ENCODE measurements around the gene IPO5. TPM values are rescaled to one million over a fixed set of nuclear protein-coding genes. Genes with fewer than 3 reads are reported as not detected.

The IPO5 gene
- total RNA-seq (2022; extraction: Qiagen RNA extraction), result 69.0 to 109 TPM (median 82.5 TPM) in 5 replicates

GRCh38 chr13:97953376-97953970, at the start of gene IPO5:
TSS of gene IPO5 (plus strand) at chr13:97953675. CDS start at chr13:97976697, 23,022 bp downstream.

Other genes starting within 250 kb of the IPO5 start
- 15.1 to 18.4 TPM (median 15.5 TPM) in 5 replicates for gene FARP1, start 189.4 kb downstream of the IPO5 start, total RNA-seq (2022; extraction: Qiagen RNA extraction)
- not detected in 5 replicates for gene RNF113B, start 223.6 kb downstream of the IPO5 start, total RNA-seq (2022; extraction: Qiagen RNA extraction)